ENCODE data around the gene TFF1. TPM values are rescaled to one million over a fixed set of nuclear protein-coding genes. Genes with fewer than 3 reads are reported as not detected.

TFF1 gene
- polyA plus RNA-seq, 1 donor: 4.9 TPM

DNA sequence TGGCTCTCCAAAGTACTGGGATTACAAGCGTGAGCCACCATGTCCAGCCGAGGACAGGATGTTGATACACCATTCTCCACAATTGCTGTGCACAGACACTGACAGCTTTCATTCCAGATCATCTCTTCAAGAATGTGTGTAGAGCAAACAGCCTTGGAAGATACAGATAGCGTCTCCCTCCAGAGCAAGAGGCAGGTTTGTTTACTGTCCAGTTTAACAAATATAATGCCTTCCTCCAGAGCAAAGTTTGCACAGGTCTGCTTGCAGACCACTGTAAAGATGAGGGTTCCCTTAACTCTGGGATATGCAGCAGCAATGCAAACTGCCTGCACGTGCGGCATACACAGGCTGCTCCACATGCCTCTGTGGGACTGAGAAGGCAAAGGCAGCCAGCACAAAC, 25.0 kb upstream of the TFF1 start:
- WGBS (ENCODE audit: insufficient coverage, low lambda C conversion rate): no CpG with 5 or more reads among the region's 5 CpGs
- no peaks in the 10 kb centered on the region for H3K27me3 ChIP-seq (ENCODE audit: control insufficient read depth, insufficient read depth, low read length)
- no peaks in the 10 kb centered on the region for H3K36me3 ChIP-seq (ENCODE audit: control insufficient read depth, insufficient read depth, low read length)
- H3K9me3 ChIP-seq (ENCODE audit: control insufficient read depth, low read depth, low read length): no peaks in the 10 kb centered on the region
- DNase-seq: no peak
- no peak overlapping the region for H3K27ac ChIP-seq (ENCODE audit: low read length)
- H3K4me3 ChIP-seq (ENCODE audit: low read length): no peak overlapping the region
- H3K4me1 ChIP-seq (ENCODE audit: control insufficient read depth, insufficient read depth, low read length): peaks cover 38% of the 10 kb centered on the region

DNA sequence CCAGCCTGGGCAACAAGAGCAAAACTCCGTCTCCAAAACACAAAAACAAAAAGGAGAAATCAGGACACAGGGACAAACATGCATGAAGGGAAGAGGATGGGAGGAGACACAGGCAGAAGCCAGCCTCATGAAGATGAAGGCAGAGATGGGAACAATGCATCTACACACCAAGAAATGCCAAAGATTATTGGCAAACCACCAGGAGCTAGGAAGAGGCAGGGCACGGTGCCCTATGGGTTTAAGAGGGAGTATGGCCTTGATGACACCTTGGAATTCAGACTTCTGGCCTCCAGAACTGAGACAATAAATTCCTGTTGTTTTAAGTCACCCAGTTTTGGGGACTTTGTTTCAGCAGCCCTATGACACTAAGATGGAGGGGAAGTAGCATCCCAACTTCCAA, 24.4 kb upstream of the TFF1 start:
- H3K4me3 ChIP-seq (ENCODE audit: low read length): no peak overlapping the region
- no peak for DNase-seq
- H3K4me1 ChIP-seq (ENCODE audit: control insufficient read depth, insufficient read depth, low read length): peaks cover 43% of the 10 kb centered on the region
- H3K36me3 ChIP-seq (ENCODE audit: control insufficient read depth, insufficient read depth, low read length): no peaks in the 10 kb centered on the region
- WGBS (ENCODE audit: insufficient coverage, low lambda C conversion rate): 100% methylated on average over 1 of the region's 2 CpGs
- no peak overlapping the region for H3K27ac ChIP-seq (ENCODE audit: low read length)
- H3K9me3 ChIP-seq (ENCODE audit: control insufficient read depth, low read depth, low read length): no peaks in the 10 kb centered on the region
- H3K27me3 ChIP-seq (ENCODE audit: control insufficient read depth, insufficient read depth, low read length): no peaks in the 10 kb centered on the region

DNA sequence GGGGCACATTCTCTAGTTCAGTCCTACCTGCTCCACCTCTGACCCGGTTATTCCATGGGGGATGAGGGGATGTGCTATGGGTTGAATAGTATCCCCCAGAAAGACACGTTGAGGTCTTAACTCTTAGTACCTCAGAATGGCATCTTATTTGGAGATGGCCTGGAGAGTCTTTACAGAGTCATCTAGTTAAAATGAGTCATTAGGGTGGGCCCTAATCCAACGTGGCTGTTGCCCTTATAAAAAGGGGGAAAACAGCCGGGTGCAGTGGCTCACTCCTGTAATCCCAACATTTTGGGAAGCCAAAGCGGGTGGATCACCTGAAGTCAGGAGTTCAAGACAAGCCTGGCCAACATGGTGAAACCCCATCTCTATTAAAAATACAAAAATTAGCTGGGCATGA, 23.9 kb upstream of the TFF1 start:
- DNase-seq: no peak
- Histone ChIP-seq H3K27ac (ENCODE audit: low read length) (peak overlapping the region; percentile 86), H3K9me3 (ENCODE audit: control insufficient read depth, low read depth, low read length) (no peaks in the 10 kb centered on the region), H3K4me1 (ENCODE audit: control insufficient read depth, insufficient read depth, low read length) (peaks cover 48% of the 10 kb centered on the region), H3K4me3 (ENCODE audit: low read length) (no peak overlapping the region), H3K36me3 (ENCODE audit: control insufficient read depth, insufficient read depth, low read length) (no peaks in the 10 kb centered on the region), H3K27me3 (ENCODE audit: control insufficient read depth, insufficient read depth, low read length) (no peaks in the 10 kb centered on the region)
- WGBS (ENCODE audit: insufficient coverage, low lambda C conversion rate): 83% methylated on average over 1 of the region's 5 CpGs

DNA sequence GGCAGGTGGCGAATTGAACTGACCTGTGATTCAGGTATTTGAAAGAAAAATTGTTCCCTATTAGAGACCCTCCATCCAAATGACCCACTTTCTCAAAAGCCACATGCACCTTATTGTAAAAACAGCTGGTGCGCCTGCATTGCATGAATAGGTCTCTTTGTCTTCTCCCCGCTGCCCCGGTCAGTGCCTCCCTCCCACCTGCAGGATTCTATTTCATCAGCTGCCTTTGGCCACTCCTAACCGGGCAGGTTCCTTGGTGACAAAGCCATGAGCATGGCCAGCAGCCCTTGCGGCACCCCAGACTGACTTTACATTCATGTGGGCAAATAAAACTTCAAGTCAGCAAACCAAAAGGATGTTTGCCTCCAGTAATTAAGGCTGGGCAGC, 23.1 kb upstream of the TFF1 start:
- H3K4me3 ChIP-seq (ENCODE audit: low read length): peak overlapping the region; percentile 10
- DNase-seq: peak; percentile 43 to 75
- H3K4me1 ChIP-seq (ENCODE audit: control insufficient read depth, insufficient read depth, low read length): peaks cover 53% of the 10 kb centered on the region
- H3K36me3 ChIP-seq (ENCODE audit: control insufficient read depth, insufficient read depth, low read length): no peaks in the 10 kb centered on the region
- no peaks in the 10 kb centered on the region for H3K27me3 ChIP-seq (ENCODE audit: control insufficient read depth, insufficient read depth, low read length)
- H3K9me3 ChIP-seq (ENCODE audit: control insufficient read depth, low read depth, low read length): no peaks in the 10 kb centered on the region
- H3K27ac ChIP-seq (ENCODE audit: low read length): peak overlapping the region; percentile 86
- WGBS (ENCODE audit: insufficient coverage, low lambda C conversion rate): no CpG with 5 or more reads among the region's 6 CpGs

DNA sequence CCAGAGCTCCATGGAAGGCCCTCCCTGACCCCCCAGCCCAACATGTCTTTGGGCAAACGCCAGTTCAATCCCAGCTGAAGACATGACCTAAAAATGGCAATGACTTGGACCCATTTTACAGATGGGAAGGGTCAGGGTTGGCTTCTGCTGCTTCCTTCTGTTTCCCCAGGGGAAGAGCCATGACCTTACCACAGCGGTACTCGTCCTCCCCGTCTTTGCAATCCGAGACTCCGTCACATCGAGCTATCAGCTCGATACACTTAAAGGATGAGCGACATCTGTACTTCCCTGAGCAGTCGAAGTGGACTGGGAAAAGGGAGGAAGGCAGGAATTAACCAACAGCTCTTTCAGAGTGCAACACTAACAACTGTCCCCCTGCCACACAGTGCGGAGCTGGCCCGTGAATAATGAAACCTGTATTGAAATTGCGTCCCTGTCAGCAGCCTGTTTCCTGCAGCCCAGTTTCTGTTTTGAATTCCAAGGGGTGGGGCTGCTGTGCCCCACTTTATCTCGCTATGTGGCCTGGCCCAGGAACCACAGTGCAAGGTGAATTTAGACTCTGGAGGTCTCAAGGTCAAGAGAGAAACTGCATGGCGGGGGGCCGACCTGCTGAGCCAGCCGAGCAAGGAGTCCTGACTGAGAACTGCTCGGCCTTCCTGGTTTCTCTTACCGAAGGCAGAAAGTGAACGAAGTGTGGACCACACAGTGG, 22.6 kb upstream of the TFF1 start:
- no CpG with 5 or more reads among the region's 20 CpGs for WGBS (ENCODE audit: insufficient coverage, low lambda C conversion rate)
- H3K4me3 ChIP-seq (ENCODE audit: low read length): peak overlapping the region; percentile 10
- peak; percentile 78 to 90 for DNase-seq
- H3K27ac ChIP-seq (ENCODE audit: low read length): peak overlapping the region; percentile 86
- peaks cover 58% of the 10 kb centered on the region for H3K4me1 ChIP-seq (ENCODE audit: control insufficient read depth, insufficient read depth, low read length)
- H3K9me3 ChIP-seq (ENCODE audit: control insufficient read depth, low read depth, low read length): no peaks in the 10 kb centered on the region
- no peaks in the 10 kb centered on the region for H3K36me3 ChIP-seq (ENCODE audit: control insufficient read depth, insufficient read depth, low read length)
- no peaks in the 10 kb centered on the region for H3K27me3 ChIP-seq (ENCODE audit: control insufficient read depth, insufficient read depth, low read length)

DNA sequence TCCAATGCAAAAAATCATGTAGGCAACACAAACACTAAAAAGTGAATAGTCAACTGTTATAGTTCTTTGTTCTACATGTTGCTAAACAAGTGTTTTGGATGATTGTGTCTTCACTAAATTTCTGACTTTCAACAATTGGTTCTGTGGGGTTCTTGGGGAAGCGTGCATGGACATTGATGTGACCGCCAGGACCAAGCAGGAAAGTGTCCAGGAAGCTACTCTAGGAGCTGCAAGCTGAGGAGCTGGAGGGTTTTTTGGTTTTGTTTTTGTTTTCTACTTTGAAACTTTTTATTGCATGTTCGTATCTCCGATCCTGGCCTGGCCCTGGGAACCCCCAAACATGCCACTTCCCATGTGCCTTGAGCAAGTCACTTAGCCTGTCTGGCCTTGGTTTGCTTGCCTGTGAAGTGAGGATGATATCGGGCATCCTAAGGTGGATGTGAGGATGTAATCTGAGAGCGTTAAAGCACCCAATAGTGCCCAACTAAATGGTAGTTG, 21.6 kb upstream of the TFF1 start:
- H3K9me3 ChIP-seq (ENCODE audit: control insufficient read depth, low read depth, low read length): no peaks in the 10 kb centered on the region
- no peaks in the 10 kb centered on the region for H3K36me3 ChIP-seq (ENCODE audit: control insufficient read depth, insufficient read depth, low read length)
- no peak overlapping the region for H3K4me3 ChIP-seq (ENCODE audit: low read length)
- no peaks in the 10 kb centered on the region for H3K27me3 ChIP-seq (ENCODE audit: control insufficient read depth, insufficient read depth, low read length)
- DNase-seq: no peak
- peak overlapping the region; percentile 98 for H3K27ac ChIP-seq (ENCODE audit: low read length)
- H3K4me1 ChIP-seq (ENCODE audit: control insufficient read depth, insufficient read depth, low read length): peaks cover 67% of the 10 kb centered on the region
- 100% methylated on average over 2 of the region's 6 CpGs for WGBS (ENCODE audit: insufficient coverage, low lambda C conversion rate)

DNA sequence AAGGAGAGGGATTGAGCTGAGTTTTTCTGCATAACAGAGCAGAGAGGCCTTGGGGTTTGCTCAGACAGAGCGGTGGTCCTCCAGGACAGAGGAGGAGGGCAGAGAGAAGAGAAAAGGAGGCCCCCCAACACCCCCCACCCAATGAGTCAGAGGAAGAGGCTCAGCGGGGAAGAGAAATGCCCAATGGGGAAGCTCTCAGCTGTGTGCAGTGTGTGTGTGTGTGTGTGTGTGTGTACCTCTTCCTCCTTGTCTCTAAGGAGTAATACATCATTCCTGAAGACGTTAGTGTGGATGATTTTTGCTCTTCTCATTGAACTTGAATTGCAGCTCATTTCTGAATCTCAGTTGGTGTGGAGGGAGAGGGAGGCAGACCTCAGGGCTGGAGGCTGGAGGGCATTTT, 20.8 kb upstream of the TFF1 start:
- no CpG with 5 or more reads among the region's 3 CpGs for WGBS (ENCODE audit: insufficient coverage, low lambda C conversion rate)
- no peaks in the 10 kb centered on the region for H3K36me3 ChIP-seq (ENCODE audit: control insufficient read depth, insufficient read depth, low read length)
- no peak for DNase-seq
- peaks cover 67% of the 10 kb centered on the region for H3K4me1 ChIP-seq (ENCODE audit: control insufficient read depth, insufficient read depth, low read length)
- no peak overlapping the region for H3K4me3 ChIP-seq (ENCODE audit: low read length)
- H3K27ac ChIP-seq (ENCODE audit: low read length): peak overlapping the region; percentile 98
- H3K9me3 ChIP-seq (ENCODE audit: control insufficient read depth, low read depth, low read length): no peaks in the 10 kb centered on the region
- no peaks in the 10 kb centered on the region for H3K27me3 ChIP-seq (ENCODE audit: control insufficient read depth, insufficient read depth, low read length)

DNA sequence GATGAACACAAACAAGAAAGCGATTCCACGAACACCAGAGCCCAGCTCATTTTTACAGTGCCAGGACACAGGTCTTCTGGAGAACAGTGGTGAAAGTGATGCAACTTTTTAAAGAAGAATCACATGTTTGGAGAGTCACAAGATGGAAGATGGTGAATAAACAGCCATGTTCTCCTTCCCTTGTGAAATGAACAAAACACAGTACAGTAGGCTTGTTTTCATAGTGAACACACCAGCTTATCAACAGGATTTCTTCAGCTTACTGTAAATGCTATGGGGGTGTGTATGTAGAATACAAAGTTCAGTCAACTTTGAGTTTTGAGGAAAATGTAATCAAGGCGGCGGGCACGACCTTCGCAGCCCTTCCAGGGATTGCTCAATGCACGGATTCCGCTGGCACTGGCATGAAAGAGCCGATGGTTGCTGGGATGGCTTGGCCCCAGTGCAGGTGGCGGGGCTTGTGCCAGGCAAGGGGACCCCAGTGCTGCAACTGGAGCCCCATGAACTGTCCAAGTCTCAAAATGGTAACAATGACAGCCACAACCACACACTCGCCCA, 19.8 kb upstream of the TFF1 start:
- WGBS (ENCODE audit: insufficient coverage, low lambda C conversion rate): no CpG with 5 or more reads among the region's 11 CpGs

DNA sequence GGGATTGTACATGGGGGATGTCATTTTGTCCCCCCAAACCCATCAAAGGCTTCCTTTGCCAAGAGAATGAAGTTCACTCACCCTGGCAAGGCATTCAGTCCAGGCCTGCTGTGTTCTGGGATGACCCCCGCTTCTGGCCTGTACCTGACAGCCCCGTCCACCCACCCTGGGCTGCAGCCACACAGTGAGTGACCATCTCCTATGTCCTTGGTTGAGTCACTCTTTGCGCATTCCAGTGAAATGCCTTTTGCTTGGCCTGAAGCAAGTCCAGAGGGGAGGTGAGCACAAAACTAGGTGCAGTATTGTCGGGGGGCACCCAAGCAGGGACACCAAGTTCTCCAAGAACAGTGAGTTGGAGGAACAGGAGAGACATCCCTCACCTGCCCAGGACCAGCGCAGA, 19.3 kb upstream of the TFF1 start:
- no peak for DNase-seq
- H3K36me3 ChIP-seq (ENCODE audit: control insufficient read depth, insufficient read depth, low read length): no peaks in the 10 kb centered on the region
- peak overlapping the region; percentile 98 for H3K27ac ChIP-seq (ENCODE audit: low read length)
- H3K4me3 ChIP-seq (ENCODE audit: low read length): no peak overlapping the region
- WGBS (ENCODE audit: insufficient coverage, low lambda C conversion rate): no CpG with 5 or more reads among the region's 5 CpGs
- H3K9me3 ChIP-seq (ENCODE audit: control insufficient read depth, low read depth, low read length): no peaks in the 10 kb centered on the region
- no peaks in the 10 kb centered on the region for H3K27me3 ChIP-seq (ENCODE audit: control insufficient read depth, insufficient read depth, low read length)
- peaks cover 67% of the 10 kb centered on the region for H3K4me1 ChIP-seq (ENCODE audit: control insufficient read depth, insufficient read depth, low read length)

More for the DNA sequence above, 19.8 kb upstream of the TFF1 start:
- Histone ChIP-seq H3K4me1 (ENCODE audit: control insufficient read depth, insufficient read depth, low read length) (peaks cover 67% of the 10 kb centered on the region), H3K36me3 (ENCODE audit: control insufficient read depth, insufficient read depth, low read length) (no peaks in the 10 kb centered on the region), H3K9me3 (ENCODE audit: control insufficient read depth, low read depth, low read length) (no peaks in the 10 kb centered on the region), H3K4me3 (ENCODE audit: low read length) (no peak overlapping the region), H3K27ac (ENCODE audit: low read length) (peak overlapping the region; percentile 98), H3K27me3 (ENCODE audit: control insufficient read depth, insufficient read depth, low read length) (no peaks in the 10 kb centered on the region)
- DNase-seq: peak; percentile 89 to 94

DNA sequence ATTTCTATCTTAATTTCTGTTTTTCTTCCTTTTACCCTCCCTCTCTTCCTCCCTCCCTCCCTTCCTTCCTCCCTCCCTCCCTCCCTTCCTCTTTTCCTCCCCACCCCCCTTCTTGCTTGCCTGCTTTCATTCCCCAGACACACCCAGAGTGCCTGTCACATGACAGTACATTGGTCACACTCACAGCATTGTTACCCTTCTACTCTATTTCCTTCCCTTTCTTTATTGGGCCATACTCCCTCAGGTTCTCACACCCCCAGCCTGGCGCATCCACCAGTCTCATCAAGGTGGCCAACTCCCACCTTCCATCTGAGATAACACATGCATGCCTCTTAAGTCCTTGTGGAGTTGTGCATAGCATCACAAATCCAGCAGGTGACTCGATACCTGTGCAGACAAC, 18.7 kb upstream of the TFF1 start:
- H3K9me3 ChIP-seq (ENCODE audit: control insufficient read depth, low read depth, low read length): no peaks in the 10 kb centered on the region
- no CpG with 5 or more reads among the region's 2 CpGs for WGBS (ENCODE audit: insufficient coverage, low lambda C conversion rate)
- no peaks in the 10 kb centered on the region for H3K27me3 ChIP-seq (ENCODE audit: control insufficient read depth, insufficient read depth, low read length)
- H3K27ac ChIP-seq (ENCODE audit: low read length): peak overlapping the region; percentile 98
- peak; percentile 86 to 95 for DNase-seq
- H3K4me3 ChIP-seq (ENCODE audit: low read length): no peak overlapping the region
- no peaks in the 10 kb centered on the region for H3K36me3 ChIP-seq (ENCODE audit: control insufficient read depth, insufficient read depth, low read length)
- H3K4me1 ChIP-seq (ENCODE audit: control insufficient read depth, insufficient read depth, low read length): peaks cover 65% of the 10 kb centered on the region

All from large intestine (tissue), 3 donors.